ENCODE results near the gene INPP5E. TPM values are rescaled to one million over a fixed set of nuclear protein-coding genes. Genes with fewer than 3 reads are reported as not detected.

INPP5E gene
- total and polyA plus RNA-seq, 10 donors: 7.8 to 25.3 (median 17.3) TPM

DNA sequence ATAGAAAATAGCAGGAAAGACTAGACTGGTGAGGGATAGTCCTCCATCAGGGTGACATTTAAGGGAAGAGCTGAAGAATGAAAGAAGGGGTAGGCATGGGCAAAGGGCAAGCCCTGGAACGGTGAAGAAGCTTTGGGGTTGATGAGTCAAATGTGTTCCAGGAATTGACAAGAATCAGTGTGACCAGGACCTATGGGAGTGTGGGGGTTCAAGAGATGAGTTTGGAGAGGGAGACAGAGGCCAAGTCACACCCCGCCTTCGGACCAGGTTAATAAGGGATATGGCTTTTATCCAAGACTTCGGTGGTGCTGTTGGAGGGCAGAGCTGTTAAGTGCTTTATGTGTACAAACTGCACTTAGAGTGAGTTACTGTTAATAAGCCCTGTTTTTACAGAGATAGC is 28.3 kb downstream of the INPP5E start:
- intact Hi-C loops (cut with DNase I; ENCODE audit: low total_unique reads): no loop called here
- DNase-seq: no peak

DNA sequence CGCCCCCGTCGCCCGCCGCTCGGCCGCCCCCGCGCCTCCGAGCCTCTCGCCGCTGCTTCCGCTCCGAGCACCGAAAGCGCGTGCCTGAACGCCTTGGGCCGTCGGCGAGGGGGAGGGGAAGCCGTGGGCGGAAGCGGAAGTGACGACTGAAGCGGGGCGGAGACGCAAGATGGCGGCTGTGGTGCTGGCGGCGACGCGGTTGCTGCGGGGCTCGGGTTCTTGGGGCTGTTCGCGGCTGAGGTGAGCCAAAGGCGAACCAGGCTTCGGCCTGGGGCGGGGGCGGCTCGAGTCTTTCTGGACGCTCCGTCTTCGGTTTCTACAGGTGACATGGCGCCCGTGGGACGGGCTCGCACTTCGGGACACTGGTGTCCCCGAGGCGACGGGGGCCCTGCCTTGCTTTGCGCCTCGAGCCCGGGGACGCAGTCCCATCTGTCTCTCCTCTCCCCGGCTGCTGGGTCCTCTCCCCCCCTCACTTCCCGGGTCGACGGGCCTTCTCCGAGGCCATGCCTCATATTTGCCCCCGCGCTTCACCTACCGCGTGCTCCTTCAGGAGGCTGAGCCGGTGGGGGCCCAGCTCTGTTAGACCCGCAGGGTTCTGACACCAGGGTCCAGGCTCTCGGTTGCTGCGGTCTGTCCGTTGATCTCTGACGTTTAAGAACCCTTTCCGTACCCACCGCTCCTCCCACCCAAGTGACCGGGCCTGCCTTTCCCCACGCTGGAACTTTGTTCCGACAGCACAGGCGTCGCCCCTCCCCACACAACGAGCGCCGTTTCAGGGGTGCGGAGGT is 29.0 kb downstream of the INPP5E start, which contains the start of the genes ENTR1 and PMPCA:
TSS of gene ENTR1 (minus strand) at position 115 of the 788 bp plus-strand sequence. CDS start 217 bp downstream, outside the sequence.
TSS of gene PMPCA (plus strand) at position 159 of the 788 bp plus-strand sequence. CDS start at position 170, 11 bp downstream.
- DNase-seq: peak; percentile 98
- H3K27ac ChIP-seq: peak within 1 kb of the TSS; percentile 83 to 94 (median 90)
- peak within 1 kb of the TSS; percentile 88 to 99 (median 97) for H3K4me3 ChIP-seq
- TF ChIP-seq POLR2AphosphoS5 (IDR thresholded peaks at IDR 0.05) (peak; percentile 99 to 100 (median 100)), POLR2A (IDR thresholded peaks at IDR 0.05) (peak; percentile 25 to 87 (median 63))
- TF ChIP-seq, protein P1, sequence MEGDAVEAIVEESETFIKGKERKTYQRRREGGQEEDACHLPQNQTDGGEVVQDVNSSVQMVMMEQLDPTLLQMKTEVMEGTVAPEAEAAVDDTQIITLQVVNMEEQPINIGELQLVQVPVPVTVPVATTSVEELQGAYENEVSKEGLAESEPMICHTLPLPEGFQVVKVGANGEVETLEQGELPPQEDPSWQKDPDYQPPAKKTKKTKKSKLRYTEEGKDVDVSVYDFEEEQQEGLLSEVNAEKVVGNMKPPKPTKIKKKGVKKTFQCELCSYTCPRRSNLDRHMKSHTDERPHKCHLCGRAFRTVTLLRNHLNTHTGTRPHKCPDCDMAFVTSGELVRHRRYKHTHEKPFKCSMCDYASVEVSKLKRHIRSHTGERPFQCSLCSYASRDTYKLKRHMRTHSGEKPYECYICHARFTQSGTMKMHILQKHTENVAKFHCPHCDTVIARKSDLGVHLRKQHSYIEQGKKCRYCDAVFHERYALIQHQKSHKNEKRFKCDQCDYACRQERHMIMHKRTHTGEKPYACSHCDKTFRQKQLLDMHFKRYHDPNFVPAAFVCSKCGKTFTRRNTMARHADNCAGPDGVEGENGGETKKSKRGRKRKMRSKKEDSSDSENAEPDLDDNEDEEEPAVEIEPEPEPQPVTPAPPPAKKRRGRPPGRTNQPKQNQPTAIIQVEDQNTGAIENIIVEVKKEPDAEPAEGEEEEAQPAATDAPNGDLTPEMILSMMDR (IDR thresholded peaks at IDR 0.05 in 8 of 11, conservative IDR thresholded peaks at IDR 0.05 in 3 of 11): peak in 1 of 11 experiments; percentile 12
- 0 to 1% (median 0%) methylated on average over 29 to 83 of the region's 83 CpGs for WGBS, 5 donors
- H3K36me3 ChIP-seq: peaks cover 4 to 65% (median 55%) of the 10 kb centered on the region in 6 donors
- H3K9me3 ChIP-seq: no peaks in the 10 kb centered on the region
- no peaks in the 10 kb centered on the region for H3K27me3 ChIP-seq (replicated peaks in 1 of 7)
- intact Hi-C loops (cut with DNase I; ENCODE audit: low total_unique reads): no loop called here
- H3K4me1 ChIP-seq: peaks cover 19 to 72% (median 40%) of the 10 kb centered on the region in 6 donors

More for the DNA sequence above, 28.3 kb downstream of the INPP5E start:
- no peaks in the 10 kb centered on the region for H3K27me3 ChIP-seq (replicated peaks in 1 of 7)
- H3K27ac ChIP-seq: peak overlapping the region in 3 of 8 donors; percentile 83 to 93 (median 92)
- TF ChIP-seq POLR2A (IDR thresholded peaks at IDR 0.05) (no peak), POLR2AphosphoS5 (IDR thresholded peaks at IDR 0.05) (no peak)
- TF ChIP-seq, protein P1 (IDR thresholded peaks at IDR 0.05 in 8 of 11, conservative IDR thresholded peaks at IDR 0.05 in 3 of 11): no peak
- peaks cover 19 to 66% (median 40%) of the 10 kb centered on the region in 6 donors for H3K4me1 ChIP-seq
- peaks cover 4 to 65% (median 55%) of the 10 kb centered on the region in 6 donors for H3K36me3 ChIP-seq
- WGBS, 5 donors: 54 to 63% (median 58%) methylated on average over 4 of the region's 4 CpGs
- peak overlapping the region; percentile 88 to 99 (median 97) for H3K4me3 ChIP-seq
- no peaks in the 10 kb centered on the region for H3K9me3 ChIP-seq

DNA sequence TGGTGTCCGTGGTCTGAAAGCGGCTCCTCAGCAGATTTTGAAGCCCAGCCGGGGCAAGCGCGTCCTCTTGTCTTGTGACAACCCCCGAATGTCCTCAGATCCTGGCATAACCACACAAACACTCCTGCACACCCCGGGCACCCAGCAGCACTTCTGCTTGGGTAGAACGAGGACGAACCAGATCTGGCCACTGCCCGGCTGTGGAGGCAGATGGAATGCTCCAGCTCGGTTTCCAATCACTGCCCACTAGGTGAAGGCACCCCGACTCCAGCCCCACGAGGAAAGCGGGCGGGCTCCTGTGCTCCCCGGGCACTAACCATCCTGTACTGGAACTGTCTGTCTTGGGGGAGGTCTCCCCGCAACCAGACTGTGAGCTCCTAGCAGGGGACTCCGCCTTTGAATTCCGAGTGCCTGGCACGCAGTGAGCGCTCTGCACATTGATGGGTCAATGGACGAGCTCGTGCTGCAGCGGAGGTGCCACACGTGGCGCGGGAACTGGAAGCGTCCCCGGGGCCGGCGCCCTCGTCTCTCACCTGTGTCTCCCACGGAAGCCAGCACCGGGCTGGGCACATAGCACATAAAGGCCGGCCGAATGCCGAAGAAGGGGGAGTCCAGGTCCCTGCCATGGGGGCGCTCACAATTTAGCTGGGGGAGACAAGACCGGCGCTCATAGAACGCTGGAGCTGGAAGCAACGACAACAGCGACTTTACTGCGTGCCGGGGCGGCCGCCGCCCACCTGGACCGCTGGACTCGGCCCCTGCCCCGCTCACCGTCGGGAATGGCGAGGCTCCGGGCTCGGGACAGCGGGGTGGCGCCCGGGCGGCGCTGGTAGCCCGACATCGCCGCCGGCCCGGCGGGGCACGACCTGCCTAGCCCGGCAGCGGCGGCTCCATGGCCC is 29.8 kb downstream of the INPP5E start:
- TF ChIP-seq, protein P1 (IDR thresholded peaks at IDR 0.05 in 8 of 11, conservative IDR thresholded peaks at IDR 0.05 in 3 of 11): no peak
- TF ChIP-seq POLR2AphosphoS5 (IDR thresholded peaks at IDR 0.05): peak in 2 of 3 donors; percentile 30 to 38
- H3K36me3 ChIP-seq: peaks cover 4 to 65% (median 54%) of the 10 kb centered on the region in 6 donors
- 4 to 14% (median 8%) methylated on average over 24 to 71 of the region's 71 CpGs for WGBS, 5 donors

More for the DNA sequence above, 29.8 kb downstream of the INPP5E start:
- peaks cover 19 to 81% (median 48%) of the 10 kb centered on the region in 6 donors for H3K4me1 ChIP-seq
- H3K9me3 ChIP-seq: no peaks in the 10 kb centered on the region
- H3K27me3 ChIP-seq (replicated peaks in 1 of 7): no peaks in the 10 kb centered on the region
- intact Hi-C loops (cut with DNase I; ENCODE audit: low total_unique reads): no loop called here
- peak overlapping the region; percentile 60 to 94 (median 90) for H3K27ac ChIP-seq
- peak overlapping the region; percentile 71 to 99 (median 94) for H3K4me3 ChIP-seq
- peak; percentile 87 for DNase-seq
